ENCODE measurements around the gene FAM25A. TPM values are rescaled to one million over a fixed set of nuclear protein-coding genes. Genes with fewer than 3 reads are reported as not detected.

Gene FAM25A
- 0.50 to 0.52 TPM in 2 of 5 replicates, not detected in the others for total RNA-seq (2022; extraction: Qiagen RNA extraction)

GRCh38 chr10:87020056-87020455 is at the start of gene FAM25A:
TSS of gene FAM25A (plus strand) at chr10:87020294. CDS start at chr10:87020325, 31 bp downstream.

Other genes with a start within 250 kb of the FAM25A start
- gene MMRN2, start 62.7 kb upstream of the FAM25A start, total RNA-seq (2022; extraction: Qiagen RNA extraction), result 1.0 to 1.2 TPM (median 1.1 TPM) in 5 replicates
- 10.1 to 15.2 TPM (median 13.5 TPM) in 5 replicates for gene SNCG, start 61.7 kb upstream of the FAM25A start, total RNA-seq (2022; extraction: Qiagen RNA extraction)
- 0.15 to 0.22 TPM in 2 of 5 replicates, not detected in the others for gene ADIRF, start 51.8 kb upstream of the FAM25A start, total RNA-seq (2022; extraction: Qiagen RNA extraction)
- 85.0 to 111 TPM (median 100.0 TPM) in 5 replicates for gene GLUD1, start 74.5 kb downstream of the FAM25A start, total RNA-seq (2022; extraction: Qiagen RNA extraction)
- 23.7 to 32.8 TPM (median 25.2 TPM) in 5 replicates for gene SHLD2, start 74.9 kb downstream of the FAM25A start, total RNA-seq (2022; extraction: Qiagen RNA extraction)
- gene NUTM2A, start 205.2 kb downstream of the FAM25A start, total RNA-seq (2022; extraction: Qiagen RNA extraction), result 0.06 to 0.28 TPM (median 0.13 TPM) in 5 replicates

All from A549 treated with Hydrocortisone at 1 μM for 4 hours (cell line).